GM18909 (cell line): ENCODE results near the gene C3orf18.
"Not testable (repeated sequence)": the region's sequence is repeated elsewhere in the genome, so short reads cannot be mapped to it uniquely, and the experiment has no call there.

ENCODE experiments used
- ATAC-seq: cut with Tn5 transposase; IDR thresholded peaks from one replicate; pipeline ENCODE4 v1.9.1; 2021; ENCODE audit warnings: mild to moderate bottlenecking; ENCODE audit not compliant: unreplicated experiment, poor library complexity

Gene C3orf18

GRCh38 chr3:50525987-50526386, 41.6 kb downstream of the C3orf18 start:
- no peak for ATAC-seq

- ATAC-seq = no peak
Observed at GRCh38 chr3:50525191-50525910, 42.2 kb downstream of the C3orf18 start.

- no peak for ATAC-seq
Observed at GRCh38 chr3:50524746-50525145, 42.8 kb downstream of the C3orf18 start.

GRCh38 chr3:50523279-50523811, 44.2 kb downstream of the C3orf18 start:
- no peak for ATAC-seq

- ATAC-seq = no peak
Observed at GRCh38 chr3:50521572-50521971, 46.0 kb downstream of the C3orf18 start.

- ATAC-seq = no peak
Observed at GRCh38 chr3:50520849-50521248, 46.7 kb downstream of the C3orf18 start.

GRCh38 chr3:50519471-50520089, 48.0 kb downstream of the C3orf18 start:
- no peak for ATAC-seq

- ATAC-seq = no peak
Observed at GRCh38 chr3:50518436-50518835, 49.1 kb downstream of the C3orf18 start.

- no peak for ATAC-seq
Observed at GRCh38 chr3:50517721-50518206, 49.8 kb downstream of the C3orf18 start.

GRCh38 chr3:50516440-50516871, 51.1 kb downstream of the C3orf18 start:
- no peak for ATAC-seq

- ATAC-seq = no peak
Observed at GRCh38 chr3:50515565-50516439, 51.7 kb downstream of the C3orf18 start.

- not testable (repeated sequence) for ATAC-seq
Observed at GRCh38 chr3:50512908-50513307, 54.6 kb downstream of the C3orf18 start.

- ATAC-seq = no peak
Observed at GRCh38 chr3:50512131-50512530, 55.4 kb downstream of the C3orf18 start.

GRCh38 chr3:50510325-50510724, 57.2 kb downstream of the C3orf18 start:
- no peak for ATAC-seq

- no peak for ATAC-seq
Observed at GRCh38 chr3:50509715-50510114, 57.8 kb downstream of the C3orf18 start.

- ATAC-seq = no peak
Observed at GRCh38 chr3:50508821-50509220, 58.7 kb downstream of the C3orf18 start.
